Stomach (tissue), 9 donors: Measurements from ENCODE around the gene EPB41L2. TPM values are rescaled to one million over a fixed set of nuclear protein-coding genes. Genes with fewer than 3 reads are reported as not detected.

Source experiments
- DNase-seq, 2 donors: peaks; one replicate each; pipeline versions ENCODE4 v3.0.0 to v3.0.0-alpha.2; 2013 to 2019
- H3K27ac ChIP-seq, 5 donors: fragments of 200-600 bp in 4 of 5; sonication (generic) in 4 of 5; one replicate each; pipeline ENCODE4 v1.5.1; 2013 to 2019; ENCODE audit warnings: mild to moderate bottlenecking in 1 of 5, moderate library complexity in 1 of 5
- H3K27me3 ChIP-seq, 3 donors: fragments of 200-600 bp; sonication (generic); one replicate each; pipeline ENCODE4 v1.5.1; 2017 to 2019; ENCODE audit warnings: mixed run types in 1 of 3
- H3K36me3 ChIP-seq, 4 donors: fragments of 200-600 bp; sonication (generic); 1 replicate in 3 of 4; 2 replicates in 1 of 4; pipeline ENCODE4 v1.5.1; 2016 to 2019
- H3K4me1 ChIP-seq, 4 donors: fragments of 200-600 bp; sonication (generic); one replicate each; pipeline ENCODE4 v1.5.1; 2016 to 2019
- H3K4me3 ChIP-seq, 4 donors: fragments of 200-600 bp; sonication (generic) in 3 of 4; one replicate each; pipeline ENCODE4 v1.5.1; 2016 to 2019; ENCODE audit warnings: mild to moderate bottlenecking in 1 of 4
- H3K9me3 ChIP-seq, 4 donors: fragments of 200-600 bp; sonication (generic); one replicate each; pipeline ENCODE4 v1.5.1; 2016 to 2019
- CTCF ChIP-seq, 7 experiments: fragments of 450-650 bp in 4 of 7; fragments of 200-600 bp in 3 of 7; sonication (generic) in 3 of 7; IDR thresholded peaks; one replicate each; pipeline ENCODE4 v1.5.1; 2016 to 2019; ENCODE audit warnings: antibody characterized with exemption in 7 of 7, control low read depth in 2 of 7, mild to moderate bottlenecking in 1 of 7
- EP300 ChIP-seq: sonication (generic); formaldehyde crosslinking; IDR thresholded peaks from one replicate; pipeline ENCODE4 v1.6.1; 2017; ENCODE audit warnings: antibody characterized with exemption
- POLR2A ChIP-seq, 4 donors: fragments of 450-650 bp; IDR thresholded peaks; one replicate each; pipeline ENCODE4 v1.6.1; 2016; ENCODE audit warnings: antibody characterized with exemption in 4 of 4, control low read depth in 2 of 4, mild to moderate bottlenecking in 1 of 4, moderate library complexity in 1 of 4
- POLR2AphosphoS5 ChIP-seq, 3 donors: sonication (generic); formaldehyde crosslinking; IDR thresholded peaks; one replicate each; pipeline ENCODE4 v1.6.1; 2016; ENCODE audit warnings: antibody characterized with exemption in 3 of 3
- WGBS, 5 donors: extraction: QIAGEN DNeasy Blood & Tissue Kit in 3 of 5; methylation state at CpG; one replicate each; pipeline versions ENCODE4 v1.1.5 to v1.1.7; 2013 to 2018; 5-methylcytosine and 5-hydroxymethylcytosine counted together
- intact Hi-C: fragments of 100-400 bp; cut with DNase I; formaldehyde crosslinking; loops from one replicate; pipeline ENCODE4 v1.15.1; 2023; ENCODE audit warnings: low total_unique reads
- polyA plus RNA-seq, 3 donors: library from polyadenylated mRNA; stranded (reverse); fragments of 200-250 nt; gene quantifications; one replicate each; pipeline ENCODE4 v1.2.3, GENCODE V29; 2013
- total RNA-seq, 5 donors: library from RNA; depleted of rRNA; stranded (reverse); fragments of >200 nt; gene quantifications; one replicate each; pipeline versions ENCODE4 v1.1.0 to v1.2.3, GENCODE V29; 2014 to 2016
- donor health status: healthy with polysubstance abuse.
- donor health status: Bipolar disorder and iron deficiency.
- donor health status: healthy.

Gene EPB41L2
- total and polyA plus RNA-seq, 8 donors, result 12.5 to 238 (median 30.2) TPM

GRCh38 chr6:131038597-131039344 lies 24.3 kb downstream of the EPB41L2 start:
- TF ChIP-seq POLR2A (IDR thresholded peaks at IDR 0.05), result no peak
- TF ChIP-seq CTCF (IDR thresholded peaks at IDR 0.05), result no peak
- TF ChIP-seq POLR2AphosphoS5 (IDR thresholded peaks at IDR 0.05), result no peak
- TF ChIP-seq EP300, result no peak
- no peaks in the 10 kb centered on the region for H3K27me3 ChIP-seq
- intact Hi-C loops, result no loop called here
- H3K4me3 ChIP-seq, result no peak overlapping the region
- H3K9me3 ChIP-seq, result no peaks in the 10 kb centered on the region
- H3K36me3 ChIP-seq, result no peaks in the 10 kb centered on the region
- peak overlapping the region in 1 of 5 donors; percentile 23 for H3K27ac ChIP-seq
- peak in 1 of 2 donors; percentile 28 for DNase-seq
- 55 to 68% (median 62%) methylated on average over 5 of the region's 5 CpGs for whole genome bisulfite sequencing, 5 donors
- H3K4me1 ChIP-seq, result peaks cover 0 to 15% (median 3%) of the 10 kb centered on the region in 4 donors

GRCh38 chr6:131037194-131037897 lies 25.7 kb downstream of the EPB41L2 start:
- Histone ChIP-seq H3K9me3 (no peaks in the 10 kb centered on the region), H3K27me3 (no peaks in the 10 kb centered on the region), H3K4me3 (no peak overlapping the region), H3K27ac (no peak overlapping the region), H3K4me1 (peaks cover 0 to 15% (median 0%) of the 10 kb centered on the region in 4 donors), H3K36me3 (no peaks in the 10 kb centered on the region)
- TF ChIP-seq CTCF (IDR thresholded peaks at IDR 0.05), result no peak
- no peak for TF ChIP-seq EP300
- no peak for TF ChIP-seq POLR2A (IDR thresholded peaks at IDR 0.05)
- TF ChIP-seq POLR2AphosphoS5 (IDR thresholded peaks at IDR 0.05), result no peak
- 85 to 93% (median 86%) methylated on average over 8 of the region's 8 CpGs for WGBS, 5 donors
- no peak for DNase-seq
- intact Hi-C loops, result no loop called here

GRCh38 chr6:131036601-131037000 lies 26.4 kb downstream of the EPB41L2 start:
- H3K36me3 ChIP-seq, result no peaks in the 10 kb centered on the region
- no peak for DNase-seq
- TF ChIP-seq POLR2A (IDR thresholded peaks at IDR 0.05) (no peak), POLR2AphosphoS5 (IDR thresholded peaks at IDR 0.05) (no peak), CTCF (IDR thresholded peaks at IDR 0.05) (no peak), EP300 (no peak)
- H3K27ac ChIP-seq, result no peak overlapping the region
- intact Hi-C loops, result no loop called here
- peaks cover 0 to 15% (median 0%) of the 10 kb centered on the region in 4 donors for H3K4me1 ChIP-seq
- H3K9me3 ChIP-seq, result no peaks in the 10 kb centered on the region
- H3K27me3 ChIP-seq, result no peaks in the 10 kb centered on the region
- WGBS, 5 donors, result 88 to 93% (median 91%) methylated on average over 2 of the region's 2 CpGs
- H3K4me3 ChIP-seq, result no peak overlapping the region

- no peak for DNase-seq
- Histone ChIP-seq H3K9me3 (no peaks in the 10 kb centered on the region), H3K4me3 (no peak overlapping the region), H3K4me1 (peaks cover 0 to 15% (median 0%) of the 10 kb centered on the region in 4 donors), H3K36me3 (no peaks in the 10 kb centered on the region), H3K27me3 (no peaks in the 10 kb centered on the region), H3K27ac (no peak overlapping the region)
- WGBS, 5 donors, result 78 to 90% (median 88%) methylated on average over 3 of the region's 3 CpGs
- no peak for TF ChIP-seq CTCF (IDR thresholded peaks at IDR 0.05)
- intact Hi-C loops, result no loop called here
Measured at GRCh38 chr6:131036143-131036542, 26.9 kb downstream of the EPB41L2 start.
